ENCODE data around the gene KIF26B. TPM values are rescaled to one million over a fixed set of nuclear protein-coding genes. Genes with fewer than 3 reads are reported as not detected.

The KIF26B gene
- total RNA-seq, 5 donors from 2014 or later (not counting 1 experiment from before 2014, with no cell fraction given) = 0.03 to 0.06 (median 0.05) TPM; not detected in 2

DNA sequence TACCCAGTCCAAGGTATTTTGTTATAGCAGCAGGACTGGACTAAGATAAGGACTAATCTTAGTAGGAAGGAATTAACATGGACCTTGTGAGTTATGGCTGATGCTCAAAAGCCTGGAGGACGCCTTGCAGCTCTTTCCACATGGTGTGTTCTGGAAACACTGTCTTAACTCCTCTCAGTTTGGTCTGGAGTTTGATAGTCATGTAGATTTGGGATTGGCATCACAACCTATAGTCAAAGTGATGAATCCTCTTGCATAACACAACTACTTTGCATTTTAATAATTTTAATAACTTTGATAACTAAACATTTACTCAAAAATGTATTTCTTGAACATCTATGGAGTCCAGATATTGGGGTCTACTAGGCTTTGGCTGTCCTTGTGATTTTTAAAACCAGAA, 293.7 kb downstream of the KIF26B start:
- Histone ChIP-seq H3K4me3 (ENCODE audit: control insufficient read depth in 1 of 2, extremely low read depth in 1 of 2, low read length in 1 of 2) (no peak overlapping the region), H3K36me3 (ENCODE audit: control insufficient read depth in 2 of 2, extremely low read depth in 1 of 2, insufficient read depth in 1 of 2, low read length in 1 of 2) (no peaks in the 10 kb centered on the region), H3K27ac (ENCODE audit: low read length) (no peak overlapping the region), H3K27me3 (replicated peaks in 1 of 2; ENCODE audit: control insufficient read depth in 2 of 2, extremely low read depth in 1 of 2, insufficient read depth in 2 of 2, low read length in 1 of 2) (no peaks in the 10 kb centered on the region), H3K4me1 (ENCODE audit: control insufficient read depth in 1 of 2, extremely low read depth in 1 of 2, insufficient read depth in 2 of 2, low read length in 2 of 2) (no peaks in the 10 kb centered on the region), H3K9me3 (no peaks in the 10 kb centered on the region)
- CTCF ChIA-PET = interaction anchor here in 1 of 2 donors (0.7 kb wide), 1 partner anchor 612 kb away, joined by 3 read pairs; no protein-coding TSS in a partner anchor
- DNase-seq = no peak
- Mint-ChIP-seq H3K27me3 (peaks cover 0 to 3% of the 10 kb centered on the region in 2 donors), H3K27ac (no peak overlapping the region), H3K4me1 (no peaks in the 10 kb centered on the region), H3K9me3 (peaks cover 3 to 7% (median 6%) of the 10 kb centered on the region in 3 donors), H3K36me3 (no peaks in the 10 kb centered on the region), H3K4me3 (no peak overlapping the region)
- ATAC-seq (replicated peaks in 1 of 4) = no peak
- no CpG with 5 or more reads among the region's 1 CpG for WGBS (ENCODE audit: insufficient coverage)
- POLR2A ChIA-PET = no interaction called here

DNA sequence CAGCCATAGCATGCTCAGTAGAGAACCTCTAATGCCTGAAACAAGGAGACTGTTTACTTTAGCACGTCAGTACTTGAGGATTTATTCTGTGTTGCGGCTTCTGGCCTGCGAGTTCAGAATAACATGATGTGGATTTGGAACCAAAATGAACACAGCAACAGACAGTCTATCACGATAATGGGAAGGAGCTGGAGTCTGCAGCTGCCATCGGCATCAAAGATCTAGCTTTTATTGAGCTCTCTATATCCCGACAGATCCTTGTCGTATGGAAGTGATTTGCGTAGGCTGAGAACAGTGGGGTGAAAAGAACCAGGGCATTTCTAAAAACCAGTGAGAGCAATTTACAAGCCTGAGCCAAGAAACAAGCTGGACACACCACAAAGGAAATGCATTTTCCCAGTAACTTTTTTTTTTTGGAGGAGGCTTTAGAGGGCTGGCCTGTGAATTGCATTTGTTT, 294.2 kb downstream of the KIF26B start:
- Mint-ChIP-seq H3K27me3 (peaks cover 0 to 3% of the 10 kb centered on the region in 2 donors), H3K9me3 (peaks cover 3 to 7% (median 6%) of the 10 kb centered on the region in 3 donors), H3K36me3 (no peaks in the 10 kb centered on the region), H3K4me3 (no peak overlapping the region), H3K4me1 (no peaks in the 10 kb centered on the region), H3K27ac (no peak overlapping the region)
- Histone ChIP-seq H3K4me3 (ENCODE audit: control insufficient read depth in 1 of 2, extremely low read depth in 1 of 2, low read length in 1 of 2) (no peak overlapping the region), H3K27me3 (replicated peaks in 1 of 2; ENCODE audit: control insufficient read depth in 2 of 2, extremely low read depth in 1 of 2, insufficient read depth in 2 of 2, low read length in 1 of 2) (no peaks in the 10 kb centered on the region), H3K27ac (ENCODE audit: low read length) (no peak overlapping the region), H3K9me3 (no peaks in the 10 kb centered on the region), H3K36me3 (ENCODE audit: control insufficient read depth in 2 of 2, extremely low read depth in 1 of 2, insufficient read depth in 1 of 2, low read length in 1 of 2) (no peaks in the 10 kb centered on the region), H3K4me1 (ENCODE audit: control insufficient read depth in 1 of 2, extremely low read depth in 1 of 2, insufficient read depth in 2 of 2, low read length in 2 of 2) (no peaks in the 10 kb centered on the region)
- ATAC-seq (replicated peaks in 1 of 4) (no peak), DNase-seq (no peak)
- POLR2A ChIA-PET = no interaction called here
- CTCF ChIA-PET = interaction anchor here in 1 of 2 donors (0.7 kb wide), 1 partner anchor 611 kb away, joined by 3 read pairs; no protein-coding TSS in a partner anchor
- WGBS (ENCODE audit: insufficient coverage) = 83% methylated on average over 5 of the region's 8 CpGs

DNA sequence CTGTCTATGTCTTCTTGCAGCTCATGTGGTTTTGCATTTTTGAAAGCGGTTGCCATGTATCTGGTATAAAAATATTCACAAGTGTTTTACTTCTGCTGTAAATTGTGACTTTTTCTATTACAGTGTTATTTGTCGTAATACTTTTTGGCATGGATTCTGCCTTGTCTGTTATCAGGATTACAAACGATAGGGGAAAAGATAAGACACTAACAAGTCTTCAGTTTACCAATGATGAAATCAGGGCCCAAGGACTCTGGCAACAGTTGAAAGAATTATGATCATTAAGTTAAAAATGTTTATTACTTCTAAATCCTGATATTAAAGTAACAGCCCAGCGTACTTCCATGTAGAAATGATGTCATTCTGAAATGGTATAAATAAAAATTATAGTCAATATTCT, 298.8 kb downstream of the KIF26B start:
- Mint-ChIP-seq H3K27ac (no peak overlapping the region), H3K27me3 (peaks cover 2 to 3% of the 10 kb centered on the region in 2 donors), H3K9me3 (peaks cover 0 to 3% (median 0%) of the 10 kb centered on the region in 3 donors), H3K4me1 (no peaks in the 10 kb centered on the region), H3K4me3 (no peak overlapping the region), H3K36me3 (no peaks in the 10 kb centered on the region)
- CTCF ChIA-PET = no interaction called here
- no peak overlapping the region for H3K27ac ChIP-seq (ENCODE audit: low read length)
- POLR2A ChIA-PET = no interaction called here
- no CpG with 5 or more reads among the region's 4 CpGs for whole genome bisulfite sequencing (ENCODE audit: insufficient coverage)
- H3K4me3 ChIP-seq (ENCODE audit: control insufficient read depth in 1 of 2, extremely low read depth in 1 of 2, low read length in 1 of 2) = no peak overlapping the region
- no peaks in the 10 kb centered on the region for H3K9me3 ChIP-seq
- ATAC-seq (replicated peaks in 1 of 4) = no peak
- no peak for DNase-seq
- no peaks in the 10 kb centered on the region for H3K36me3 ChIP-seq (ENCODE audit: control insufficient read depth in 2 of 2, extremely low read depth in 1 of 2, insufficient read depth in 1 of 2, low read length in 1 of 2)
- no peaks in the 10 kb centered on the region for H3K27me3 ChIP-seq (replicated peaks in 1 of 2; ENCODE audit: control insufficient read depth in 2 of 2, extremely low read depth in 1 of 2, insufficient read depth in 2 of 2, low read length in 1 of 2)
- H3K4me1 ChIP-seq (ENCODE audit: control insufficient read depth in 1 of 2, extremely low read depth in 1 of 2, insufficient read depth in 2 of 2, low read length in 2 of 2) = no peaks in the 10 kb centered on the region

- H3K27ac Mint-ChIP-seq = no peak overlapping the region
- no peaks in the 10 kb centered on the region for H3K9me3 ChIP-seq
- ChIA-PET POLR2A (no interaction called here), CTCF (interaction anchor here in 1 of 2 donors (0.5 kb wide), 1 partner anchor 475 kb away, joined by 5 read pairs; no protein-coding TSS in a partner anchor)
- H3K4me1 Mint-ChIP-seq = no peaks in the 10 kb centered on the region
- H3K9me3 Mint-ChIP-seq = peaks cover 0 to 3% (median 0%) of the 10 kb centered on the region in 3 donors
- ATAC-seq (replicated peaks in 1 of 4) (no peak), DNase-seq (no peak)
- H3K4me3 Mint-ChIP-seq = no peak overlapping the region
- peaks cover 2 to 3% of the 10 kb centered on the region in 2 donors for H3K27me3 Mint-ChIP-seq
- H3K27ac ChIP-seq (ENCODE audit: low read length) = no peak overlapping the region
- no peaks in the 10 kb centered on the region for H3K36me3 Mint-ChIP-seq
- no peaks in the 10 kb centered on the region for H3K27me3 ChIP-seq (replicated peaks in 1 of 2; ENCODE audit: control insufficient read depth in 2 of 2, extremely low read depth in 1 of 2, insufficient read depth in 2 of 2, low read length in 1 of 2)
- no CpG with 5 or more reads among the region's 2 CpGs for WGBS (ENCODE audit: insufficient coverage)
- H3K36me3 ChIP-seq (ENCODE audit: control insufficient read depth in 2 of 2, extremely low read depth in 1 of 2, insufficient read depth in 1 of 2, low read length in 1 of 2) = no peaks in the 10 kb centered on the region
- H3K4me3 ChIP-seq (ENCODE audit: control insufficient read depth in 1 of 2, extremely low read depth in 1 of 2, low read length in 1 of 2) = no peak overlapping the region
- no peaks in the 10 kb centered on the region for H3K4me1 ChIP-seq (ENCODE audit: control insufficient read depth in 1 of 2, extremely low read depth in 1 of 2, insufficient read depth in 2 of 2, low read length in 2 of 2)
Measured at GRCh38 chr1:245454051-245454450, 299.3 kb downstream of the KIF26B start.

DNA sequence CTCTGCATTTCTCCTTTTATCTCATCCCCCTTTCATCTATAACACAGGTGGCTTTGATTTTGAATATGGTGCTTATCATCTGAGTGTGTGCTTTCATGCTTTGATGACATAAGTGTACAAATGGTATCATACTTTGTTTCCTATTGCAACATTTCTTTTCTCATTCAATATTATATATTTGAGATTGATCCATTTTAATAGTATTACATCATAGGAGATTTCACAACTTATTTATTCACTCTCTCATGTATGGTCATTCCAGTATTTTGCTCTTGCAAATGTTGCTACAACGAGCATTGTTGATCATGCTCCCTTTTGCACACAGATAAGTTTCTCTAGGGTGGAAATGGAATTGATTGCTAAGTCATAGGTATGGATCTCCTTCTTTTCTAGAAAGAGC, 302.8 kb downstream of the KIF26B start:
- H3K4me1 ChIP-seq (ENCODE audit: control insufficient read depth in 1 of 2, extremely low read depth in 1 of 2, insufficient read depth in 2 of 2, low read length in 2 of 2) = no peaks in the 10 kb centered on the region
- no peak overlapping the region for H3K27ac Mint-ChIP-seq
- DNase-seq = no peak
- ChIA-PET POLR2A (no interaction called here), CTCF (no interaction called here)
- no peaks in the 10 kb centered on the region for H3K36me3 Mint-ChIP-seq
- no peaks in the 10 kb centered on the region for H3K9me3 Mint-ChIP-seq
- H3K4me1 Mint-ChIP-seq = no peaks in the 10 kb centered on the region
- H3K36me3 ChIP-seq (ENCODE audit: control insufficient read depth in 2 of 2, extremely low read depth in 1 of 2, insufficient read depth in 1 of 2, low read length in 1 of 2) = no peaks in the 10 kb centered on the region
- H3K27ac ChIP-seq (ENCODE audit: low read length) = no peak overlapping the region
- peaks cover 0 to 9% of the 10 kb centered on the region in 2 experiments for H3K27me3 ChIP-seq (replicated peaks in 1 of 2; ENCODE audit: control insufficient read depth in 2 of 2, extremely low read depth in 1 of 2, insufficient read depth in 2 of 2, low read length in 1 of 2)
- no peak overlapping the region for H3K4me3 Mint-ChIP-seq
- no peak overlapping the region for H3K4me3 ChIP-seq (ENCODE audit: control insufficient read depth in 1 of 2, extremely low read depth in 1 of 2, low read length in 1 of 2)
- H3K9me3 ChIP-seq = no peaks in the 10 kb centered on the region
- H3K27me3 Mint-ChIP-seq = peaks cover 2 to 3% of the 10 kb centered on the region in 2 donors
- no CpG with 5 or more reads among the region's 1 CpG for WGBS (ENCODE audit: insufficient coverage)
- ATAC-seq (replicated peaks in 1 of 4) = no peak

DNA sequence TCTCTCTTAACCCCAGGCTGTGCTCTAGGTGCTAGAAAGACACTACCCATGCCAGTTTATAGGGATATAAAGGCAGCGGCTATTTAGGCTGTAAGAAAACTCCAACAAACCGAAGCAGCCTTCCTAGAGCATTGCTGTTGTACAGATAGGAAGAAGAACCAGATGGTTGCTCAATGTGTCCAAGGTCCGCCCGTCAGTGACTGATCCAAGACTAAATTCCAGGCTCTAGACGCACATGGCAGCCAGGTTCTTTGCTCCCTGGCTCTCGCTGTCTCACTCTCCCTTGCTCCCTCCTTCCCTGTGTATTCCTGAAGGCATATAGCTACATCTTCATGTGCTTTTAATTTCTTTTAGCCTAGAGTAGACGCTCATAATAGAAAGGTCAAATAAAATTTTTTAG, 303.4 kb downstream of the KIF26B start:
- POLR2A ChIA-PET = no interaction called here
- H3K4me3 ChIP-seq (ENCODE audit: control insufficient read depth in 1 of 2, extremely low read depth in 1 of 2, low read length in 1 of 2) = no peak overlapping the region
- H3K4me3 Mint-ChIP-seq = no peak overlapping the region
- peaks cover 0 to 9% of the 10 kb centered on the region in 2 experiments for H3K27me3 ChIP-seq (replicated peaks in 1 of 2; ENCODE audit: control insufficient read depth in 2 of 2, extremely low read depth in 1 of 2, insufficient read depth in 2 of 2, low read length in 1 of 2)
- DNase-seq (no peak), ATAC-seq (replicated peaks in 1 of 4) (no peak)
- H3K9me3 Mint-ChIP-seq = no peaks in the 10 kb centered on the region
- no peaks in the 10 kb centered on the region for H3K4me1 ChIP-seq (ENCODE audit: control insufficient read depth in 1 of 2, extremely low read depth in 1 of 2, insufficient read depth in 2 of 2, low read length in 2 of 2)
- no peak overlapping the region for H3K27ac Mint-ChIP-seq
- CTCF ChIA-PET = no interaction called here
- H3K36me3 ChIP-seq (ENCODE audit: control insufficient read depth in 2 of 2, extremely low read depth in 1 of 2, insufficient read depth in 1 of 2, low read length in 1 of 2) = no peaks in the 10 kb centered on the region
- H3K27ac ChIP-seq (ENCODE audit: low read length) = no peak overlapping the region
- 83% methylated on average over 5 of the region's 7 CpGs for WGBS (ENCODE audit: insufficient coverage)
- no peaks in the 10 kb centered on the region for H3K36me3 Mint-ChIP-seq
- H3K4me1 Mint-ChIP-seq = no peaks in the 10 kb centered on the region
- H3K9me3 ChIP-seq = no peaks in the 10 kb centered on the region
- H3K27me3 Mint-ChIP-seq = peaks cover 2 to 3% of the 10 kb centered on the region in 2 donors

GRCh38 chr1:245458761-245459174, 304.0 kb downstream of the KIF26B start:
- ChIA-PET CTCF (no interaction called here), POLR2A (no interaction called here)
- Histone ChIP-seq H3K9me3 (no peaks in the 10 kb centered on the region), H3K27ac (ENCODE audit: low read length) (no peak overlapping the region), H3K4me3 (ENCODE audit: control insufficient read depth in 1 of 2, extremely low read depth in 1 of 2, low read length in 1 of 2) (no peak overlapping the region), H3K36me3 (ENCODE audit: control insufficient read depth in 2 of 2, extremely low read depth in 1 of 2, insufficient read depth in 1 of 2, low read length in 1 of 2) (no peaks in the 10 kb centered on the region), H3K4me1 (ENCODE audit: control insufficient read depth in 1 of 2, extremely low read depth in 1 of 2, insufficient read depth in 2 of 2, low read length in 2 of 2) (no peaks in the 10 kb centered on the region), H3K27me3 (replicated peaks in 1 of 2; ENCODE audit: control insufficient read depth in 2 of 2, extremely low read depth in 1 of 2, insufficient read depth in 2 of 2, low read length in 1 of 2) (peaks cover 0 to 9% of the 10 kb centered on the region in 2 experiments)
- Mint-ChIP-seq H3K4me1 (no peaks in the 10 kb centered on the region), H3K9me3 (peaks cover 0 to under 1% (median 0%) of the 10 kb centered on the region in 3 donors), H3K4me3 (no peak overlapping the region), H3K27ac (no peak overlapping the region), H3K27me3 (peaks cover 2 to 3% of the 10 kb centered on the region in 2 donors), H3K36me3 (no peaks in the 10 kb centered on the region)
- DNase-seq (no peak), ATAC-seq (replicated peaks in 1 of 4) (no peak)
- no CpG with 5 or more reads among the region's 4 CpGs for WGBS (ENCODE audit: insufficient coverage)
